ENCODE measurements around the gene APPBP2.

GRCh38 chr17:60436676-60437075, 89.4 kb downstream of the APPBP2 start:
- TF ChIP-seq CTCF (IDR thresholded peaks at IDR 0.05): no peak
- TF ChIP-seq EP300 (IDR thresholded peaks at IDR 0.05): no peak
- TF ChIP-seq, protein P1, sequence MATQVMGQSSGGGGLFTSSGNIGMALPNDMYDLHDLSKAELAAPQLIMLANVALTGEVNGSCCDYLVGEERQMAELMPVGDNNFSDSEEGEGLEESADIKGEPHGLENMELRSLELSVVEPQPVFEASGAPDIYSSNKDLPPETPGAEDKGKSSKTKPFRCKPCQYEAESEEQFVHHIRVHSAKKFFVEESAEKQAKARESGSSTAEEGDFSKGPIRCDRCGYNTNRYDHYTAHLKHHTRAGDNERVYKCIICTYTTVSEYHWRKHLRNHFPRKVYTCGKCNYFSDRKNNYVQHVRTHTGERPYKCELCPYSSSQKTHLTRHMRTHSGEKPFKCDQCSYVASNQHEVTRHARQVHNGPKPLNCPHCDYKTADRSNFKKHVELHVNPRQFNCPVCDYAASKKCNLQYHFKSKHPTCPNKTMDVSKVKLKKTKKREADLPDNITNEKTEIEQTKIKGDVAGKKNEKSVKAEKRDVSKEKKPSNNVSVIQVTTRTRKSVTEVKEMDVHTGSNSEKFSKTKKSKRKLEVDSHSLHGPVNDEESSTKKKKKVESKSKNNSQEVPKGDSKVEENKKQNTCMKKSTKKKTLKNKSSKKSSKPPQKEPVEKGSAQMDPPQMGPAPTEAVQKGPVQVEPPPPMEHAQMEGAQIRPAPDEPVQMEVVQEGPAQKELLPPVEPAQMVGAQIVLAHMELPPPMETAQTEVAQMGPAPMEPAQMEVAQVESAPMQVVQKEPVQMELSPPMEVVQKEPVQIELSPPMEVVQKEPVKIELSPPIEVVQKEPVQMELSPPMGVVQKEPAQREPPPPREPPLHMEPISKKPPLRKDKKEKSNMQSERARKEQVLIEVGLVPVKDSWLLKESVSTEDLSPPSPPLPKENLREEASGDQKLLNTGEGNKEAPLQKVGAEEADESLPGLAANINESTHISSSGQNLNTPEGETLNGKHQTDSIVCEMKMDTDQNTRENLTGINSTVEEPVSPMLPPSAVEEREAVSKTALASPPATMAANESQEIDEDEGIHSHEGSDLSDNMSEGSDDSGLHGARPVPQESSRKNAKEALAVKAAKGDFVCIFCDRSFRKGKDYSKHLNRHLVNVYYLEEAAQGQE (IDR thresholded peaks at IDR 0.05): no peak
- TF ChIP-seq CEBPB (IDR thresholded peaks at IDR 0.05): no peak
- no peak for TF ChIP-seq PBX3 (IDR thresholded peaks at IDR 0.05)
- TF ChIP-seq POLR2A (IDR thresholded peaks at IDR 0.05; ENCODE audit: low read length): no peak

Measured in A549 (cell line).